ENCODE data around the gene OTUD4.

The OTUD4 gene

DNA sequence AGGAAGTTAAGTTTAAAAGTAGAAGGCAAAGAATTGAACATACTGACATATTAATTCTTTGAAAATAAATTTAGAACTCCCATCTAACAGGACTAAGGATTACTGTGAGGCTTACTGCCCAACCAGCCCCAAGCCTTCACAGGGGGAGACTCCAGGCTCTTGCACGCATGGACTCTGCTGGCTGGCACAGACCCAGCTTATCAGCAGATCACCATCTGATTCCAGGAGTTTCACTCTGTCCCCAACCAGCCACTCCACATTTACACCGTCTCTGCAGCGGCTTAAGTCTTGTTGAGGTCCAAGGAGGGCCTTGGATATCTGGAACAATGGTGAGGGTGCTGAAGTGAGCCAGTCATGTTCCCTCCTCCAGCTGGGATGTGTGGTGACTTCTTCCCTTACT is 16.4 kb upstream of the OTUD4 start:
- intact Hi-C loops (cut with DNase I; ENCODE audit: low total_unique reads) = no loop called here
- no peak for DNase-seq
- no peak overlapping the region for H3K4me3 ChIP-seq
- H3K9me3 ChIP-seq = no peaks in the 10 kb centered on the region
- TF ChIP-seq, protein P1, sequence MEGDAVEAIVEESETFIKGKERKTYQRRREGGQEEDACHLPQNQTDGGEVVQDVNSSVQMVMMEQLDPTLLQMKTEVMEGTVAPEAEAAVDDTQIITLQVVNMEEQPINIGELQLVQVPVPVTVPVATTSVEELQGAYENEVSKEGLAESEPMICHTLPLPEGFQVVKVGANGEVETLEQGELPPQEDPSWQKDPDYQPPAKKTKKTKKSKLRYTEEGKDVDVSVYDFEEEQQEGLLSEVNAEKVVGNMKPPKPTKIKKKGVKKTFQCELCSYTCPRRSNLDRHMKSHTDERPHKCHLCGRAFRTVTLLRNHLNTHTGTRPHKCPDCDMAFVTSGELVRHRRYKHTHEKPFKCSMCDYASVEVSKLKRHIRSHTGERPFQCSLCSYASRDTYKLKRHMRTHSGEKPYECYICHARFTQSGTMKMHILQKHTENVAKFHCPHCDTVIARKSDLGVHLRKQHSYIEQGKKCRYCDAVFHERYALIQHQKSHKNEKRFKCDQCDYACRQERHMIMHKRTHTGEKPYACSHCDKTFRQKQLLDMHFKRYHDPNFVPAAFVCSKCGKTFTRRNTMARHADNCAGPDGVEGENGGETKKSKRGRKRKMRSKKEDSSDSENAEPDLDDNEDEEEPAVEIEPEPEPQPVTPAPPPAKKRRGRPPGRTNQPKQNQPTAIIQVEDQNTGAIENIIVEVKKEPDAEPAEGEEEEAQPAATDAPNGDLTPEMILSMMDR (IDR thresholded peaks at IDR 0.05) = no peak
- no peaks in the 10 kb centered on the region for H3K36me3 ChIP-seq
- H3K27me3 ChIP-seq = no peaks in the 10 kb centered on the region
- no peaks in the 10 kb centered on the region for H3K4me1 ChIP-seq
- H3K27ac ChIP-seq = no peak overlapping the region

GRCh38 chr4:145195167-145195952 is 15.0 kb upstream of the OTUD4 start:
- H3K27me3 ChIP-seq = no peaks in the 10 kb centered on the region
- H3K9me3 ChIP-seq = no peaks in the 10 kb centered on the region
- intact Hi-C loops (cut with DNase I; ENCODE audit: low total_unique reads) = no loop called here
- no peak for DNase-seq
- H3K27ac ChIP-seq = no peak overlapping the region
- H3K4me1 ChIP-seq = no peaks in the 10 kb centered on the region
- TF ChIP-seq, protein P1 (IDR thresholded peaks at IDR 0.05) = no peak
- H3K36me3 ChIP-seq = no peaks in the 10 kb centered on the region
- no peak overlapping the region for H3K4me3 ChIP-seq

GRCh38 chr4:145189981-145190380 is 9.6 kb upstream of the OTUD4 start:
- no peaks in the 10 kb centered on the region for H3K4me1 ChIP-seq
- H3K27me3 ChIP-seq = no peaks in the 10 kb centered on the region
- no peak for DNase-seq
- TF ChIP-seq, protein P1 (IDR thresholded peaks at IDR 0.05) = no peak
- no peaks in the 10 kb centered on the region for H3K9me3 ChIP-seq
- H3K27ac ChIP-seq = no peak overlapping the region
- intact Hi-C loops (cut with DNase I; ENCODE audit: low total_unique reads) = loop anchor here (10.0 kb wide), 1 partner anchor 285 kb away; no protein-coding TSS in a partner anchor
- no peaks in the 10 kb centered on the region for H3K36me3 ChIP-seq
- no peak overlapping the region for H3K4me3 ChIP-seq

DNA sequence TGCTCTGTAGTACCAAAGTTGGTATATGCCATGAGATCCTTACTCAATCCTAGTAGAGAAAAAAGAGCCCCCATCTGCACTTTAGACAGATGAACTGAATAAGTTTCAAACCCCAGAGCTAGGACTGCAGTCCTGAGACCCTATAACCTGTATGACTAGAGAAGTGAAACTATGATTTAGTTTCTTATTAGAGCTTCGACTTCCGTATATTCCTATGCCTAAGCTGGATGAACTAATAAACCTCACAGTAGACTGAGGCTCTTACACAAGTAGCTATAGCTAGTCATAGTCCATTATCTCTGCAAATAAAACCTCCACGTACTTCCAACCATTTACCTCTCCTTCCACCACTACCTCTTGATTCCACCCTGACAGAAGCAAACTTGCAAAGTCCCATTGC is 6.3 kb upstream of the OTUD4 start:
- TF ChIP-seq, protein P1 (IDR thresholded peaks at IDR 0.05) = no peak
- H3K36me3 ChIP-seq = no peaks in the 10 kb centered on the region
- no peaks in the 10 kb centered on the region for H3K27me3 ChIP-seq
- H3K27ac ChIP-seq = no peak overlapping the region
- intact Hi-C loops (cut with DNase I; ENCODE audit: low total_unique reads) = loop anchor here (10.0 kb wide), 1 partner anchor 288 kb away; no protein-coding TSS in a partner anchor
- H3K9me3 ChIP-seq = no peaks in the 10 kb centered on the region
- H3K4me3 ChIP-seq = no peak overlapping the region
- no peaks in the 10 kb centered on the region for H3K4me1 ChIP-seq
- DNase-seq = no peak

DNA sequence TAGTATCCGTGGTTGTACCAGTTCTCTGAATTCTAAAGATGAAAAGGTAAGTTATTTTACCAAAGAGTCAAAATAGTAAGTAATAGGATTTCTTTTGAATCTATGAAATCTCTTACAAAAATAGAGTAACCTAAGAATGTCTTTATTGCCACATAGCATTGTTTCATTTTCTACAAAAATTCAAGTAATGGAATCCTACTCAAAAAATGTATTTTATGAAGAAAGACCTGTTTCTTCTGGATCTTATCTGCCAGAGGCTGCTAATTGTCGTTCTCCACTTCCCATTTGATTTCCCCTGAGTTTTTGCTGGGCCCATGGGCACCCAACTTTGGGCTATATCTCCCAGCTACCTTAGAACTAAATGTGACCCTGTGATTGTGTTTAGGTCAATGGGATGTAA is 3.2 kb upstream of the OTUD4 start:
- no peak overlapping the region for H3K4me3 ChIP-seq
- no peaks in the 10 kb centered on the region for H3K36me3 ChIP-seq
- H3K4me1 ChIP-seq = peaks cover 0 to 9% (median 2%) of the 10 kb centered on the region in 4 donors
- no peaks in the 10 kb centered on the region for H3K9me3 ChIP-seq
- no peak overlapping the region for H3K27ac ChIP-seq
- no peaks in the 10 kb centered on the region for H3K27me3 ChIP-seq
- TF ChIP-seq, protein P1 (IDR thresholded peaks at IDR 0.05) = no peak
- intact Hi-C loops (cut with DNase I; ENCODE audit: low total_unique reads) = loop anchor here (5.0 to 10.0 kb wide), 2 partner anchors 291 to 434 kb away; partner anchors contain the start of gene MMAA
- no peak for DNase-seq

All from tibial artery (tissue), 4 donors.